HCT116 (cell line): ENCODE results near the gene OASL. TPM values are rescaled to one million over a fixed set of nuclear protein-coding genes. Genes with fewer than 3 reads are reported as not detected.

ENCODE experiments used
- ATAC-seq: fragments of 200-7000 bp; cut with Tn5 transposase; 2 replicates; pipeline ENCODE4 v1.9.1; 2020; ENCODE audit warnings: mild to moderate bottlenecking, moderate library complexity
- BruUV-seq: library from RNA; stranded (reverse); fragments of 400-500 nt; replicated peaks from 2 replicates; lab custom pipeline; 2021; lab: Mats Ljungman, UMichigan
- CTCF ChIA-PET: fragments of 300-600 bp; sonication (Branson Sonifier 250); formaldehyde crosslinking; loops from one replicate; lab custom pipeline; 2021; ENCODE audit warnings: antibody characterized with exemption; lab: Charles Lee
- POLR2A ChIA-PET: fragments of 300-600, 350-600 bp; sonication (Branson Sonifier 250); formaldehyde crosslinking; loops from one replicate; lab custom pipeline; 2021; ENCODE audit warnings: antibody characterized with exemption; lab: Charles Lee
- RAD21 ChIA-PET, 2 experiments: fragments of 300-600 bp; sonication (Branson Sonifier 250); formaldehyde crosslinking; loops; one replicate each; lab custom pipeline; 2023; ENCODE audit warnings: low total read pairs in 2 of 2; ENCODE audit not compliant: uncharacterized antibody in 2 of 2, unreplicated experiment in 2 of 2, low non-redundant PET in 1 of 2; lab: Charles Lee
- DNase-seq: peaks from one replicate; pipeline ENCODE4 v3.0.0-alpha.2; 2010; ENCODE audit warnings: low read depth, low spot score
- H2AFZ ChIP-seq: fragments of 200-600 bp; shearing (Covaris generic), sonication (generic); 2 replicates; pipeline ENCODE4 v1.6.1; 2017; ENCODE audit warnings: low read depth, mixed run types, mixed read lengths, antibody characterized with exemption, low read length; ENCODE audit not compliant: poor library complexity, severe bottlenecking
- H3K27ac ChIP-seq: 2 replicates; pipeline ENCODE4 v1.5.1; 2012; ENCODE audit warnings: low read depth, low read length
- H3K27me3 ChIP-seq: fragments of 200-600 bp; sonication (generic); 2 replicates; pipeline ENCODE4 v1.6.1; 2016; ENCODE audit warnings: mixed run types, low read length, mixed read lengths; ENCODE audit not compliant: insufficient read depth
- H3K36me3 ChIP-seq, 2 experiments: fragments of 200-500 bp in 1 of 2; fragments of 200-600 bp in 1 of 2; sonication (Bioruptor generic) in 1 of 2; sonication (generic) in 1 of 2; 2 replicates each; pipeline versions ENCODE4 v1.5.1 to v1.6.1; 2014 to 2016; ENCODE audit warnings: low read length in 2 of 2, inconsistent platforms in 1 of 2, mixed read lengths in 1 of 2, mixed run types in 1 of 2; ENCODE audit not compliant: insufficient read depth in 2 of 2, control insufficient read depth in 1 of 2
- H3K4me1 ChIP-seq, 2 experiments: fragments of 200-600 bp in 1 of 2; sonication (generic) in 1 of 2; 2 replicates each; pipeline versions ENCODE4 v1.5.1 to v1.6.1; 2012 to 2017; ENCODE audit warnings: low read length in 2 of 2, inconsistent platforms in 1 of 2, mild to moderate bottlenecking in 1 of 2, mixed read lengths in 1 of 2, mixed run types in 1 of 2, moderate library complexity in 1 of 2; ENCODE audit not compliant: insufficient read depth in 2 of 2, control insufficient read depth in 1 of 2
- H3K4me2 ChIP-seq: fragments of 200-600 bp; sonication (generic); 2 replicates; pipeline ENCODE4 v1.6.1; 2017; ENCODE audit warnings: mixed run types, low read length, mixed read lengths
- H3K4me3 ChIP-seq, 2 experiments: fragments of 200-600 bp in 1 of 2; sonication (generic) in 1 of 2; replicated peaks in 1 of 2; 2 replicates each; pipeline ENCODE4 v1.5.1; 2011 to 2016; ENCODE audit warnings: low read length in 2 of 2, control low read depth in 1 of 2, low read depth in 1 of 2, mild to moderate bottlenecking in 1 of 2, mixed read lengths in 1 of 2, mixed run types in 1 of 2
- H3K79me2 ChIP-seq: fragments of 200-600 bp; sonication (generic); 2 replicates; pipeline ENCODE4 v1.6.1; 2017; ENCODE audit warnings: mild to moderate bottlenecking, mixed run types, low read length, moderate library complexity, mixed read lengths; ENCODE audit not compliant: insufficient read depth
- H3K9ac ChIP-seq: fragments of 200-600 bp; sonication (generic); 2 replicates; pipeline ENCODE4 v1.6.1; 2016; ENCODE audit warnings: low read length, mixed read lengths
- H3K9me2 ChIP-seq: fragments of 200-600 bp; sonication (generic), shearing (Covaris generic); 2 replicates; pipeline ENCODE4 v1.6.1; 2017; ENCODE audit warnings: mixed run types, mild to moderate bottlenecking, moderate library complexity; ENCODE audit not compliant: insufficient read depth
- H3K9me3 ChIP-seq, 2 experiments: fragments of 200-500 bp in 1 of 2; fragments of 200-600 bp in 1 of 2; sonication (Bioruptor generic) in 1 of 2; sonication (generic) in 1 of 2; 2 replicates each; pipeline ENCODE4 v1.6.1; 2014 to 2017; ENCODE audit warnings: low read length in 2 of 2, mixed read lengths in 2 of 2, inconsistent platforms in 1 of 2, low read depth in 1 of 2, mild to moderate bottlenecking in 1 of 2, mixed run types in 1 of 2, moderate library complexity in 1 of 2; ENCODE audit not compliant: control insufficient read depth in 1 of 2, insufficient read depth in 1 of 2
- H4K20me1 ChIP-seq: fragments of 200-600 bp; sonication (generic), shearing (Covaris generic); 2 replicates; pipeline ENCODE4 v1.6.1; 2017; ENCODE audit warnings: mixed run types, mild to moderate bottlenecking, moderate library complexity; ENCODE audit not compliant: insufficient read depth
- ATF3 ChIP-seq: IDR thresholded peaks from 2 replicates; pipeline ENCODE4 v1.6.1; 2012
- CBX3 ChIP-seq: IDR thresholded peaks from 2 replicates; pipeline ENCODE4 v1.6.1; 2012; ENCODE audit warnings: low read depth
- CEBPB ChIP-seq: IDR thresholded peaks from 2 replicates; pipeline ENCODE4 v1.6.1; 2012; ENCODE audit warnings: low read depth
- CTCF ChIP-seq, 3 experiments: fragments of 200-600 bp in 1 of 3; sonication (generic) in 1 of 3; IDR thresholded peaks in 2 of 3; conservative IDR thresholded peaks in 1 of 3; 2 replicates each; pipeline ENCODE4 v1.5.1; 2012 to 2017; ENCODE audit warnings: low read depth in 2 of 3, low read length in 2 of 3, antibody characterized with exemption in 1 of 3, borderline replicate concordance in 1 of 3, control low read depth in 1 of 3, mild to moderate bottlenecking in 1 of 3, mixed read lengths in 1 of 3, mixed run types in 1 of 3, moderate library complexity in 1 of 3; ENCODE audit not compliant: insufficient read depth in 1 of 3
- EGR1 ChIP-seq: IDR thresholded peaks from 2 replicates; pipeline ENCODE4 v1.6.1; 2012; ENCODE audit warnings: low read depth
- EZH2 ChIP-seq: fragments of 200-600 bp; sonication (generic); IDR thresholded peaks from 2 replicates; pipeline ENCODE4 v1.6.1; 2017; ENCODE audit warnings: antibody characterized with exemption, mixed run types
- FOSL1 ChIP-seq: IDR thresholded peaks from 2 replicates; pipeline ENCODE4 v1.6.1; 2012; ENCODE audit warnings: low read depth
- JUND ChIP-seq: IDR thresholded peaks from 2 replicates; pipeline ENCODE4 v1.6.1; 2012
- POLR2A ChIP-seq: IDR thresholded peaks from 2 replicates; pipeline ENCODE4 v1.7.0; 2011; ENCODE audit warnings: borderline replicate concordance; ENCODE audit not compliant: insufficient read depth, insufficient read length; ENCODE audit errors: extremely low read depth
- POLR2AphosphoS5 ChIP-seq: IDR thresholded peaks from 2 replicates; pipeline ENCODE4 v1.6.1; 2011; ENCODE audit warnings: mild to moderate bottlenecking, low read depth, low read length, moderate library complexity
- RAD21 ChIP-seq: IDR thresholded peaks from 2 replicates; pipeline ENCODE4 v1.6.1; 2012; ENCODE audit warnings: low read depth, mild to moderate bottlenecking
- SIN3A ChIP-seq: IDR thresholded peaks from 2 replicates; pipeline ENCODE4 v1.6.1; 2012; ENCODE audit warnings: low read depth
- SP1 ChIP-seq: IDR thresholded peaks from 2 replicates; pipeline ENCODE4 v1.6.1; 2012; ENCODE audit warnings: low read depth
- TCF7L2 ChIP-seq: IDR thresholded peaks from 2 replicates; pipeline ENCODE4 v1.7.0; 2011; ENCODE audit warnings: borderline replicate concordance, inconsistent platforms; ENCODE audit not compliant: insufficient read depth, insufficient read length; ENCODE audit errors: extremely low read depth
- YY1 ChIP-seq: IDR thresholded peaks from 2 replicates; pipeline ENCODE4 v1.6.1; 2011; ENCODE audit warnings: low read length, low read depth, moderate library complexity, mild to moderate bottlenecking; ENCODE audit not compliant: insufficient replicate concordance; ENCODE audit errors: extremely low read depth
- ZFX ChIP-seq: fragments of 450-650 bp; IDR thresholded peaks from 2 replicates; pipeline ENCODE4 v1.6.1; 2017
- ZNF274 ChIP-seq: fragments of 200-500 bp; sonication (Bioruptor generic); IDR thresholded peaks from 2 replicates; pipeline ENCODE4 v1.6.1; 2014; ENCODE audit warnings: mild to moderate bottlenecking, low read depth, low read length, inconsistent platforms
- intact Hi-C: fragments of 100-400 bp; cut with micrococcal nuclease; formaldehyde crosslinking; loops from 2 replicates; pipeline ENCODE4 v1.10.0; 2022
- total RNA-seq: library from RNA; stranded (reverse); gene quantifications from one replicate; pipeline ENCODE4 v1.2.1, GENCODE V29; 2021; ENCODE audit not compliant: unreplicated experiment
- TF ChIP-seq, protein P1 (sequence below): IDR thresholded peaks from 2 replicates; pipeline ENCODE4 v1.6.1; 2012
- TF ChIP-seq, protein P2 (sequence below): IDR thresholded peaks from 2 replicates; pipeline ENCODE4 v1.6.1; 2012; ENCODE audit warnings: low read depth
- TF ChIP-seq, protein P3 (sequence below): IDR thresholded peaks from 2 replicates; pipeline ENCODE4 v1.6.1; 2011; ENCODE audit warnings: mild to moderate bottlenecking, low read length, moderate library complexity; ENCODE audit not compliant: insufficient replicate concordance; ENCODE audit errors: extremely low read depth

The OASL gene
- total RNA-seq, 1 experiment from 2014 or later: 4.1 TPM

- BruUV-seq: no TSS peak
- Histone ChIP-seq H3K4me1 (peaks cover 0 to 6% of the 10 kb centered on the region in 2 experiments; a peak in 3 of 4 replicates), H4K20me1 (no peaks in the 10 kb centered on the region), H3K79me2 (no peaks in the 10 kb centered on the region), H3K9ac (no peak overlapping the region), H3K4me2 (no peak overlapping the region), H3K27me3 (no peaks in the 10 kb centered on the region), H2AFZ (no peak overlapping the region), H3K36me3 (no peaks in the 10 kb centered on the region), H3K4me3 (no peak overlapping the region), H3K9me3 (no peaks in the 10 kb centered on the region), H3K9me2 (no peaks in the 10 kb centered on the region), H3K27ac (no peak overlapping the region)
- DNase-seq: no peak
- intact Hi-C loops: no loop called here
- TF ChIP-seq POLR2AphosphoS5 (no peak), ATF3 (no peak), SIN3A (no peak), RAD21 (no peak), CBX3 (no peak), SP1 (no peak), EGR1 (no peak), CEBPB (no peak), FOSL1 (no peak), JUND (no peak), ZNF274 (no peak), POLR2A (no peak), EZH2 (no peak), CTCF (IDR thresholded peaks at IDR 0.05 in 2 of 3, conservative IDR thresholded peaks at IDR 0.05 in 1 of 3; ENCODE audit: borderline replicate concordance in 1 of 3, insufficient read depth in 1 of 3, low read depth in 2 of 3, low read length in 2 of 3) (no peak), YY1 (no peak), ZFX (no peak), TCF7L2 (no peak)
- TF ChIP-seq, protein P1, sequence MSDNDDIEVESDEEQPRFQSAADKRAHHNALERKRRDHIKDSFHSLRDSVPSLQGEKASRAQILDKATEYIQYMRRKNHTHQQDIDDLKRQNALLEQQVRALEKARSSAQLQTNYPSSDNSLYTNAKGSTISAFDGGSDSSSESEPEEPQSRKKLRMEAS: no peak
- TF ChIP-seq, protein P2, sequence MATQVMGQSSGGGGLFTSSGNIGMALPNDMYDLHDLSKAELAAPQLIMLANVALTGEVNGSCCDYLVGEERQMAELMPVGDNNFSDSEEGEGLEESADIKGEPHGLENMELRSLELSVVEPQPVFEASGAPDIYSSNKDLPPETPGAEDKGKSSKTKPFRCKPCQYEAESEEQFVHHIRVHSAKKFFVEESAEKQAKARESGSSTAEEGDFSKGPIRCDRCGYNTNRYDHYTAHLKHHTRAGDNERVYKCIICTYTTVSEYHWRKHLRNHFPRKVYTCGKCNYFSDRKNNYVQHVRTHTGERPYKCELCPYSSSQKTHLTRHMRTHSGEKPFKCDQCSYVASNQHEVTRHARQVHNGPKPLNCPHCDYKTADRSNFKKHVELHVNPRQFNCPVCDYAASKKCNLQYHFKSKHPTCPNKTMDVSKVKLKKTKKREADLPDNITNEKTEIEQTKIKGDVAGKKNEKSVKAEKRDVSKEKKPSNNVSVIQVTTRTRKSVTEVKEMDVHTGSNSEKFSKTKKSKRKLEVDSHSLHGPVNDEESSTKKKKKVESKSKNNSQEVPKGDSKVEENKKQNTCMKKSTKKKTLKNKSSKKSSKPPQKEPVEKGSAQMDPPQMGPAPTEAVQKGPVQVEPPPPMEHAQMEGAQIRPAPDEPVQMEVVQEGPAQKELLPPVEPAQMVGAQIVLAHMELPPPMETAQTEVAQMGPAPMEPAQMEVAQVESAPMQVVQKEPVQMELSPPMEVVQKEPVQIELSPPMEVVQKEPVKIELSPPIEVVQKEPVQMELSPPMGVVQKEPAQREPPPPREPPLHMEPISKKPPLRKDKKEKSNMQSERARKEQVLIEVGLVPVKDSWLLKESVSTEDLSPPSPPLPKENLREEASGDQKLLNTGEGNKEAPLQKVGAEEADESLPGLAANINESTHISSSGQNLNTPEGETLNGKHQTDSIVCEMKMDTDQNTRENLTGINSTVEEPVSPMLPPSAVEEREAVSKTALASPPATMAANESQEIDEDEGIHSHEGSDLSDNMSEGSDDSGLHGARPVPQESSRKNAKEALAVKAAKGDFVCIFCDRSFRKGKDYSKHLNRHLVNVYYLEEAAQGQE: no peak
- TF ChIP-seq, protein P3, sequence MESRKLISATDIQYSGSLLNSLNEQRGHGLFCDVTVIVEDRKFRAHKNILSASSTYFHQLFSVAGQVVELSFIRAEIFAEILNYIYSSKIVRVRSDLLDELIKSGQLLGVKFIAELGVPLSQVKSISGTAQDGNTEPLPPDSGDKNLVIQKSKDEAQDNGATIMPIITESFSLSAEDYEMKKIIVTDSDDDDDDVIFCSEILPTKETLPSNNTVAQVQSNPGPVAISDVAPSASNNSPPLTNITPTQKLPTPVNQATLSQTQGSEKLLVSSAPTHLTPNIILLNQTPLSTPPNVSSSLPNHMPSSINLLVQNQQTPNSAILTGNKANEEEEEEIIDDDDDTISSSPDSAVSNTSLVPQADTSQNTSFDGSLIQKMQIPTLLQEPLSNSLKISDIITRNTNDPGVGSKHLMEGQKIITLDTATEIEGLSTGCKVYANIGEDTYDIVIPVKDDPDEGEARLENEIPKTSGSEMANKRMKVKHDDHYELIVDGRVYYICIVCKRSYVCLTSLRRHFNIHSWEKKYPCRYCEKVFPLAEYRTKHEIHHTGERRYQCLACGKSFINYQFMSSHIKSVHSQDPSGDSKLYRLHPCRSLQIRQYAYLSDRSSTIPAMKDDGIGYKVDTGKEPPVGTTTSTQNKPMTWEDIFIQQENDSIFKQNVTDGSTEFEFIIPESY: no peak
- ChIA-PET CTCF (no interaction called here), POLR2A (no interaction called here), RAD21 (no interaction called here)
- ATAC-seq: no peak
Measured at GRCh38 chr12:120988234-120988633, 50.8 kb downstream of the OASL start.
